Measurements from ENCODE around the gene MYPOP.

- TF ChIP-seq CTCF (IDR thresholded peaks at IDR 0.05) (no peak), POLR2A (IDR thresholded peaks at IDR 0.05) (no peak), POLR2AphosphoS5 (IDR thresholded peaks at IDR 0.05) (no peak)
Measured at GRCh38 chr19:45899253-45899652, 3.2 kb downstream of the MYPOP start.

Data from prostate gland (tissue), 2 donors.